ENCODE results near the gene SNCAIP. TPM values are rescaled to one million over a fixed set of nuclear protein-coding genes. Genes with fewer than 3 reads are reported as not detected.

SNCAIP gene
- under 1 TPM in 1 of 5 experiments, not detected in 4; 0.17 TPM for total RNA-seq
- not detected for polyA plus RNA-seq
- total RNA-seq, result not detected

DNA sequence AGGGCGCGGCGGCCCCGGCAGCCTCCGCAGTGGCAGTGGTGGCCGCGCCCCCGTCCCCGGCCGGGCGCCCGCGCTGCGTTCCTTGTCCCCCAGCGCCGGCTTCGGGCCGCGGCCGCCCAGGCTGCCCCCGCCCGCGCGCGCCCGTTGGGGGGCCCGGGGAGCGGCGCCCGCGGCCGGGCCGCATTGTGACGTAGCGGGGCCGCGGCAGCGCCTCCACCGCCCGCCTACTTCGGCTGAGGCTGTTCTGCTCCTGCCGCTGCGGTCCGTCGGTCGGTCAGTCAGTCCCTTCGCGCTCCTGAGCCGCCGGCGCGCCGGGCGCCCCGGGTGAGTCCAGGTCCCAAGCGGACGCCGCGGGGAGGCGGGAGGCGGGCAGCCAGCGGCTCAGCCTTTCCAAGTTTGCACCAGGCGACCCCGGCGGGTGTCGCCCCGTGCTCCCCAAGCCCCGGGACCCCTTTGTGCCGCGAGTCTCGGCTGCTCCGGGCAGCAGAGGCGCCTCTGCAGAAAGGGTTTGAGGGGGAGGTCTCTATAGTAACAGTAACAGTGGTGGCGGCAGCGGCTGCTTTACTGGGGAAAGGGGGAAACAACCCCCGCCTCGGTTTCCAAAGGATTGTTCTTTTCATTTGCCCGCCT is at the start of gene SNCAIP:
SNCAIP (plus strand) TSS at position 277 of the 630 bp plus-strand sequence. CDS start 78,898 bp downstream, outside the sequence.
- peaks cover 0 to 14% (median 4%) of the 10 kb centered on the region in 7 donors for H3K4me1 Mint-ChIP-seq
- H3K27ac Mint-ChIP-seq, result peak within 1 kb of the TSS in 1 of 9 donors; percentile 32
- H3K36me3 ChIP-seq (ENCODE audit: control insufficient read depth in 2 of 3, insufficient read depth in 3 of 3, low read length in 3 of 3), result no peaks in the 10 kb centered on the region
- DNase-seq (no peak), ATAC-seq (peak; percentile 40)
- H3K36me3 Mint-ChIP-seq, result peaks cover 0 to 2% (median 0%) of the 10 kb centered on the region in 5 donors
- no peak within 1 kb of the TSS for H3K4me3 ChIP-seq (ENCODE audit: low read length)
- intact Hi-C loops (cut with micrococcal nuclease), result no loop called here
- peaks cover 0 to 13% of the 10 kb centered on the region in 2 donors for H3K27me3 ChIP-seq (ENCODE audit: control insufficient read depth in 2 of 2, insufficient read depth in 2 of 2, low read length in 2 of 2)
- H3K9me3 Mint-ChIP-seq, result peaks cover 0 to 14% (median 5%) of the 10 kb centered on the region in 11 donors
- peaks cover 49 to 66% (median 63%) of the 10 kb centered on the region in 5 donors for H3K27me3 Mint-ChIP-seq
- H3K9me3 ChIP-seq (ENCODE audit: control insufficient read depth in 2 of 3, low read length in 3 of 3), result no peaks in the 10 kb centered on the region
- no peaks in the 10 kb centered on the region for H3K4me1 ChIP-seq (ENCODE audit: control insufficient read depth in 2 of 2, insufficient read depth in 2 of 2, low read length in 2 of 2)
- H3K27ac ChIP-seq (ENCODE audit: low read depth, low read length), result no peak within 1 kb of the TSS
- ChIA-PET CTCF (no interaction called here), POLR2A (no interaction called here)
- peak within 1 kb of the TSS in 9 of 10 donors; percentile 14 to 69 (median 52) for H3K4me3 Mint-ChIP-seq

DNA sequence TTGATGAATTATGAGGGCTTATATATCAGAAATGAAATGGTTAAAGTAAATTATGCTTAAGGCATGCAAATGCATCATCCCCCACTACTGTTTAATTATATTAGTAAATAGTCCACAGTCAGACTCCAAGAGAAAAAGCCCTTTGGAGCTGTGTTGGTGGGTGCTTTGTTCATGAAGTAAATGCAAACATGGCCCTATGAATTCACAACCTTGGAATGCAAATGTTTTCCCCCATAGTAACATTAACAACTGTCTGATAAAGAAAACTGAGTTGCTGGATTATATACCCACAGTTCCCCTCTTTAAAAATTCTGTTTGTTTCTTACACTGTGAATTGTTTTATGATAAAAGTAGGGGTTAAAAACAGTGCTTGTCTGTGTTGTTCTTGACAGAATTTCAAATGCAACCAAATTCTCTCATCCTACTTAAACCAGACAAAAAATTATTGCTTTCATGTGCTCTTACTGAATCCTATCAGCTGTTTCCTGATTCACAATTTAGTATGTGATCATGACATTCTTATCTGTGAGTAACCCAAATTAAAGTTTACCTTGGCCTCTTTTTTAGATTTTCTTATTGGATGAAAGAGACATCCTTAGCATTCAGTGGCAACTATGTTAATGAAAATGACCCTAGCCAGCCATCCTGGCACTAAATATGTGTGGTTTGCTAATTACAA is 48.5 kb upstream of the SNCAIP start:
- Histone ChIP-seq H3K4me1 (ENCODE audit: control insufficient read depth in 2 of 2, insufficient read depth in 2 of 2, low read length in 2 of 2) (no peaks in the 10 kb centered on the region), H3K9me3 (ENCODE audit: control insufficient read depth in 2 of 3, low read length in 3 of 3) (no peaks in the 10 kb centered on the region), H3K36me3 (ENCODE audit: control insufficient read depth in 2 of 3, insufficient read depth in 3 of 3, low read length in 3 of 3) (no peaks in the 10 kb centered on the region), H3K27ac (ENCODE audit: low read depth, low read length) (no peak overlapping the region), H3K27me3 (ENCODE audit: control insufficient read depth in 2 of 2, insufficient read depth in 2 of 2, low read length in 2 of 2) (no peaks in the 10 kb centered on the region), H3K4me3 (ENCODE audit: low read length) (no peak overlapping the region)
- intact Hi-C loops (cut with micrococcal nuclease), result no loop called here
- ChIA-PET POLR2A (no interaction called here), CTCF (no interaction called here)
- Mint-ChIP-seq H3K27ac (no peak overlapping the region), H3K27me3 (peaks cover 0 to 28% (median 13%) of the 10 kb centered on the region in 5 donors), H3K36me3 (no peaks in the 10 kb centered on the region), H3K4me1 (no peaks in the 10 kb centered on the region), H3K9me3 (peaks cover 0 to 12% (median 3%) of the 10 kb centered on the region in 11 donors), H3K4me3 (no peak overlapping the region)
- no peak for DNase-seq
- ATAC-seq, result no peak

DNA sequence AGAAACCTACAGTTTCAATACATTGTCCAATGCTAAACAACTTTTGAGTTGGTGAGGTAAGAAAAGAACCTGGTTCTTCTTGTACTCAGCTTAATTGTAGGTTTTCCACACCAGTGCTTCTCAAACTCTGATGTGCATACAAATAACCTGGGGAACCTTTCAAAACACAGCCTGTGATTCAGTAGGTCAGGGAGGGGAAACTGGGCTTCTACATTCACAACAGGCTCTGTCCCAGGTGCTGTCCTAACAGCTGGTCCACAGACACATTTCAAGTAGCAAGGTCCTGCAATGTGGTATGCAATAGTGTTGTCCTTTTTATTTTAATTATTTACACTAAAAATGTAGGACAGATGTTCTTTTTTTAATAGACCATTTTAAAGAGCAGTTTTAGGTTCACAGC is 47.4 kb upstream of the SNCAIP start:
- Histone ChIP-seq H3K9me3 (ENCODE audit: control insufficient read depth in 2 of 3, low read length in 3 of 3) (no peaks in the 10 kb centered on the region), H3K4me3 (ENCODE audit: low read length) (no peak overlapping the region), H3K27ac (ENCODE audit: low read depth, low read length) (no peak overlapping the region), H3K27me3 (ENCODE audit: control insufficient read depth in 2 of 2, insufficient read depth in 2 of 2, low read length in 2 of 2) (no peaks in the 10 kb centered on the region), H3K4me1 (ENCODE audit: control insufficient read depth in 2 of 2, insufficient read depth in 2 of 2, low read length in 2 of 2) (no peaks in the 10 kb centered on the region), H3K36me3 (ENCODE audit: control insufficient read depth in 2 of 3, insufficient read depth in 3 of 3, low read length in 3 of 3) (no peaks in the 10 kb centered on the region)
- Mint-ChIP-seq H3K4me3 (no peak overlapping the region), H3K36me3 (no peaks in the 10 kb centered on the region), H3K27me3 (peaks cover 0 to 28% (median 13%) of the 10 kb centered on the region in 5 donors), H3K4me1 (no peaks in the 10 kb centered on the region), H3K27ac (no peak overlapping the region), H3K9me3 (peaks cover 0 to 8% (median 2%) of the 10 kb centered on the region in 11 donors)
- ChIA-PET POLR2A (no interaction called here), CTCF (no interaction called here)
- intact Hi-C loops (cut with micrococcal nuclease), result no loop called here
- ATAC-seq (no peak), DNase-seq (no peak)

DNA sequence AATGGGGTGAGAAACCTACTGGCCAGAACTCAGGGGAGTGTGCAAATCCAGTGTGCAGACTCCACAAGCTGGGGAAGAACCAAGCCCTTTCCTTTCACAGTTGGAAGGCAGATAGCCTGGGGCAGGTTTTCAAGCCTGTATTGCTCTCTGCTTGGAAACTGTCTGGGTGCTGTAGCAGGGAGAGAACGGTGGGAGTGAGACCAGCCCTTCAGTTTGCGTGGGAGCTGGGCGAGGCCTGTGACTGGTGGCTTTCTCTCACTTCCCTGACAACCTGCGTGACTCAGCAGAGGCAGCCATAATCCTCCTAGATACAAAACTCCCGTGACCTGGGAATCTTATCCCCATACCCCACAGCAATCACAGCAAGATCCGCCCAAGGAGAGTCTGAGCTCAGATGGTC is 44.9 kb upstream of the SNCAIP start:
- H3K9me3 ChIP-seq (ENCODE audit: control insufficient read depth in 2 of 3, low read length in 3 of 3), result no peaks in the 10 kb centered on the region
- Mint-ChIP-seq H3K4me1 (no peaks in the 10 kb centered on the region), H3K4me3 (no peak overlapping the region), H3K36me3 (no peaks in the 10 kb centered on the region), H3K27ac (no peak overlapping the region), H3K27me3 (peaks cover 0 to 21% (median 12%) of the 10 kb centered on the region in 5 donors), H3K9me3 (peaks cover 0 to 18% (median 3%) of the 10 kb centered on the region in 11 donors)
- no peaks in the 10 kb centered on the region for H3K4me1 ChIP-seq (ENCODE audit: control insufficient read depth in 2 of 2, insufficient read depth in 2 of 2, low read length in 2 of 2)
- H3K4me3 ChIP-seq (ENCODE audit: low read length), result no peak overlapping the region
- intact Hi-C loops (cut with micrococcal nuclease), result no loop called here
- H3K27me3 ChIP-seq (ENCODE audit: control insufficient read depth in 2 of 2, insufficient read depth in 2 of 2, low read length in 2 of 2), result no peaks in the 10 kb centered on the region
- H3K36me3 ChIP-seq (ENCODE audit: control insufficient read depth in 2 of 3, insufficient read depth in 3 of 3, low read length in 3 of 3), result no peaks in the 10 kb centered on the region
- CTCF ChIA-PET, result no interaction called here
- DNase-seq, result no peak
- no peak for ATAC-seq
- H3K27ac ChIP-seq (ENCODE audit: low read depth, low read length), result no peak overlapping the region
- POLR2A ChIA-PET, result no interaction called here

DNA sequence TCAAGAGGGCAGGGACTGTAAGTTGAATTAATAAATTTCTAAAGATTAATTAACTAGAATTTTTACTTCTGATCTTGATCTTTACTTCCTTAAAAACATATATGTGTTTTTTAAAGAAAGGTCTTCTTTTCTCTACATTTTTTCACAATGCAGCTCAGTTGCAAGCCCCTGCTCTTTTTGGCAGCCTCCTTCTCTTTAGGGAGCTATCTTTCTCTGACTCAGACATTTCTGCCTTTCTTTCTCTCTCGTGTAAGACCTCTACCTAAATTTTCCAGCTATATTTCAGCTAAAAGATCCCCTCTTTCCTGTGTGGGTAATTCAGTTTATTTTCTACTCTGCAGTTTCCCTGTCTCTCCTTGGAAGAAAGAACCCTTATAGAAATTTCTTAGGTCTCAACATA is 38.3 kb upstream of the SNCAIP start:
- intact Hi-C loops (cut with micrococcal nuclease), result no loop called here
- Mint-ChIP-seq H3K36me3 (no peaks in the 10 kb centered on the region), H3K27me3 (no peaks in the 10 kb centered on the region), H3K27ac (no peak overlapping the region), H3K4me1 (no peaks in the 10 kb centered on the region), H3K9me3 (peaks cover 0 to 34% (median 2%) of the 10 kb centered on the region in 11 donors), H3K4me3 (no peak overlapping the region)
- H3K27ac ChIP-seq (ENCODE audit: low read depth, low read length), result no peak overlapping the region
- no peaks in the 10 kb centered on the region for H3K27me3 ChIP-seq (ENCODE audit: control insufficient read depth in 2 of 2, insufficient read depth in 2 of 2, low read length in 2 of 2)
- no peaks in the 10 kb centered on the region for H3K9me3 ChIP-seq (ENCODE audit: control insufficient read depth in 2 of 3, low read length in 3 of 3)
- POLR2A ChIA-PET, result no interaction called here
- no peaks in the 10 kb centered on the region for H3K36me3 ChIP-seq (ENCODE audit: control insufficient read depth in 2 of 3, insufficient read depth in 3 of 3, low read length in 3 of 3)
- CTCF ChIA-PET, result no interaction called here
- H3K4me3 ChIP-seq (ENCODE audit: low read length), result no peak overlapping the region
- ATAC-seq (no peak), DNase-seq (no peak)
- H3K4me1 ChIP-seq (ENCODE audit: control insufficient read depth in 2 of 2, insufficient read depth in 2 of 2, low read length in 2 of 2), result no peaks in the 10 kb centered on the region

DNA sequence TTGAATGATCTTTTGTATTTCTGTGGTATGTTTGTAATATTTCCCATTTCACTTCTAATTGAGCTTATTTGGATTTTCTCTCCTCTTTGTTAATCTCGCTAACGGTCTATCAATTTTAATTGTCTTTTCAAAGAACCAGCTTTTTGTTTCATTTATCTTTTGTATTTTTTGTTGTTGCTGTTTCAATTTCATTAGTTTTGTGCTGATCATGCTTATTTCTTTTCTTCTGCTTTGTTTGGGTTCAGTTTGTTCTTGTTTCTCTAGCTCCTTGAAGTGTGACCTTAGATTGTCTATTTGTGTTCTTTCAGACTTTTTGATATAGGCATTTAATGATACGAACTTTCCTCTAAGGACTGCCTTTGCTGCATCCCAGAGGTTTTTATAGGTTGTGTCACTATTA is 28.4 kb upstream of the SNCAIP start:
- intact Hi-C loops (cut with micrococcal nuclease), result no loop called here
- Histone ChIP-seq H3K4me1 (ENCODE audit: control insufficient read depth in 2 of 2, insufficient read depth in 2 of 2, low read length in 2 of 2) (no peaks in the 10 kb centered on the region), H3K36me3 (ENCODE audit: control insufficient read depth in 2 of 3, insufficient read depth in 3 of 3, low read length in 3 of 3) (no peaks in the 10 kb centered on the region), H3K9me3 (ENCODE audit: control insufficient read depth in 2 of 3, low read length in 3 of 3) (no peaks in the 10 kb centered on the region), H3K27ac (ENCODE audit: low read depth, low read length) (no peak overlapping the region), H3K4me3 (ENCODE audit: low read length) (no peak overlapping the region), H3K27me3 (ENCODE audit: control insufficient read depth in 2 of 2, insufficient read depth in 2 of 2, low read length in 2 of 2) (no peaks in the 10 kb centered on the region)
- Mint-ChIP-seq H3K4me1 (no peaks in the 10 kb centered on the region), H3K27me3 (peaks cover 0 to 4% (median 0%) of the 10 kb centered on the region in 5 donors), H3K4me3 (no peak overlapping the region), H3K27ac (no peak overlapping the region), H3K36me3 (no peaks in the 10 kb centered on the region), H3K9me3 (peaks cover 0 to 29% (median 12%) of the 10 kb centered on the region in 11 donors)
- DNase-seq (no peak), ATAC-seq (no peak)
- CTCF ChIA-PET, result no interaction called here
- POLR2A ChIA-PET, result no interaction called here

DNA sequence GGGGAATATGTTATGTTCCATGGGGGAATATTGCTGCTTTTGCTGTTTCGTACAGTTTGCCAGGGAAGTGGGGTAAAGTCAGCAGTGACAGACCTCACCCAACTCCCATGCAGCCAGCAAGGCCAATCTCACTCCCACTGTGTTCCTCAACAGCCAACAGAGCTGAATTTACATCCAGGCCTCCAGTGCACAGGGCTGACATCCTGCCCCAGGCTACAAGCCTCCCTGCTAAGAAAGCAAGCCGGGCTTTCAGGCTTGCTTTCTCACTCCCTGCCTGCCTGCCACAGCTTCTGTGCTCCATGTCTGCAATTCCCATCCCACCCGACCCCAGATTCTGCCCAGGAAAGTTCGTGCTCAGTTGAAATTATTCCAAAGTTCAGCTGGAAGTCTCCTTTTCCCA is 25.5 kb upstream of the SNCAIP start:
- H3K4me3 ChIP-seq (ENCODE audit: low read length), result no peak overlapping the region
- no peaks in the 10 kb centered on the region for H3K4me1 ChIP-seq (ENCODE audit: control insufficient read depth in 2 of 2, insufficient read depth in 2 of 2, low read length in 2 of 2)
- Mint-ChIP-seq H3K9me3 (peaks cover 0 to 23% (median 8%) of the 10 kb centered on the region in 11 donors), H3K27me3 (peaks cover 0 to 4% (median 0%) of the 10 kb centered on the region in 5 donors), H3K4me3 (no peak overlapping the region), H3K4me1 (no peaks in the 10 kb centered on the region), H3K27ac (no peak overlapping the region), H3K36me3 (no peaks in the 10 kb centered on the region)
- no peaks in the 10 kb centered on the region for H3K36me3 ChIP-seq (ENCODE audit: control insufficient read depth in 2 of 3, insufficient read depth in 3 of 3, low read length in 3 of 3)
- no peak for DNase-seq
- ChIA-PET CTCF (no interaction called here), POLR2A (no interaction called here)
- no peaks in the 10 kb centered on the region for H3K27me3 ChIP-seq (ENCODE audit: control insufficient read depth in 2 of 2, insufficient read depth in 2 of 2, low read length in 2 of 2)
- no peak overlapping the region for H3K27ac ChIP-seq (ENCODE audit: low read depth, low read length)
- no peaks in the 10 kb centered on the region for H3K9me3 ChIP-seq (ENCODE audit: control insufficient read depth in 2 of 3, low read length in 3 of 3)
- no peak for ATAC-seq
- intact Hi-C loops (cut with micrococcal nuclease), result no loop called here

Measured in naive thymus-derived CD4-positive, alpha-beta T cell (primary cell).